Ishikawa (cell line): ENCODE measurements around the gene CCDC91.

Experiments
- CEBPB ChIP-seq: IDR thresholded peaks from 2 replicates; pipeline ENCODE4 v1.6.1; 2012
- CREB1 ChIP-seq: IDR thresholded peaks from 2 replicates; pipeline ENCODE4 v1.6.1; 2012; ENCODE audit warnings: low read depth
- EGR1 ChIP-seq: IDR thresholded peaks from 2 replicates; pipeline ENCODE4 v1.6.1; 2012
- EP300 ChIP-seq: IDR thresholded peaks from 2 replicates; pipeline ENCODE4 v1.6.1; 2012; ENCODE audit warnings: borderline replicate concordance
- FOXM1 ChIP-seq: IDR thresholded peaks from 2 replicates; pipeline ENCODE4 v1.6.1; 2012; ENCODE audit warnings: low read depth, borderline replicate concordance
- MAX ChIP-seq: IDR thresholded peaks from 2 replicates; pipeline ENCODE4 v1.6.1; 2012
- NFIC ChIP-seq: IDR thresholded peaks from 2 replicates; pipeline ENCODE4 v1.6.1; 2012
- RAD21 ChIP-seq: IDR thresholded peaks from 2 replicates; pipeline ENCODE4 v1.6.1; 2012; ENCODE audit warnings: low read depth
- TAF1 ChIP-seq: IDR thresholded peaks from 2 replicates; pipeline ENCODE4 v1.6.1; 2012; ENCODE audit warnings: low read depth, mild to moderate bottlenecking
- TCF12 ChIP-seq: IDR thresholded peaks from 2 replicates; pipeline ENCODE4 v1.6.1; 2012; ENCODE audit warnings: low read depth
- TEAD4 ChIP-seq: IDR thresholded peaks from 2 replicates; pipeline ENCODE4 v1.6.1; 2012
- USF1 ChIP-seq: IDR thresholded peaks from 2 replicates; pipeline ENCODE4 v1.6.1; 2012
- YY1 ChIP-seq: IDR thresholded peaks from 2 replicates; pipeline ENCODE4 v1.6.1; 2012; ENCODE audit warnings: low read depth
- ZBTB7A ChIP-seq: IDR thresholded peaks from 2 replicates; pipeline ENCODE4 v1.6.1; 2012; ENCODE audit warnings: low read depth
- TF ChIP-seq, protein P1 (sequence below): IDR thresholded peaks from 2 replicates; pipeline ENCODE4 v1.6.1; 2012; ENCODE audit warnings: low read depth, mild to moderate bottlenecking

Gene CCDC91

DNA sequence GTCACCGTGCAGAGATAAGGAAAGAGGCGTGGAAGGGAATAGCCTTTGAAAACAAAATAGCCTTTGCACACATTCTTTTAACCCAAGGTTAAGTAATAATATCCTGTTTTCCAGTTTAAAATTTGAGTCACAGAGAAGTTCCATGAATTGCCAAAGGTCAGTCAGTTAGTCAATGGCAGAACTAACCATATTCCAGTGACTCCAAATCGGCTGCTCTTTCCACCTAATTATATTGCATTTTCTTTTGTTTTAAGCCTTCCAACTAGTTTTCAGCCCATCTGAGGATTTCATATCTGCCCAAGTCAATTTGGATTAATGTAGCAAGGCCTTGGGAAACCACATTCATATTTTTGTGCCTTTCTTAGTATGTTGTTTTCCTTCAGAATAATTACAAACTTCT is 373.0 kb downstream of the CCDC91 start:
- TF ChIP-seq CREB1 (no peak), EP300 (no peak), CEBPB (no peak), TEAD4 (no peak), EGR1 (no peak), YY1 (no peak), TCF12 (no peak), NFIC (no peak), MAX (no peak), FOXM1 (no peak), RAD21 (no peak), TAF1 (no peak), USF1 (no peak), ZBTB7A (no peak)
- TF ChIP-seq, protein P1, sequence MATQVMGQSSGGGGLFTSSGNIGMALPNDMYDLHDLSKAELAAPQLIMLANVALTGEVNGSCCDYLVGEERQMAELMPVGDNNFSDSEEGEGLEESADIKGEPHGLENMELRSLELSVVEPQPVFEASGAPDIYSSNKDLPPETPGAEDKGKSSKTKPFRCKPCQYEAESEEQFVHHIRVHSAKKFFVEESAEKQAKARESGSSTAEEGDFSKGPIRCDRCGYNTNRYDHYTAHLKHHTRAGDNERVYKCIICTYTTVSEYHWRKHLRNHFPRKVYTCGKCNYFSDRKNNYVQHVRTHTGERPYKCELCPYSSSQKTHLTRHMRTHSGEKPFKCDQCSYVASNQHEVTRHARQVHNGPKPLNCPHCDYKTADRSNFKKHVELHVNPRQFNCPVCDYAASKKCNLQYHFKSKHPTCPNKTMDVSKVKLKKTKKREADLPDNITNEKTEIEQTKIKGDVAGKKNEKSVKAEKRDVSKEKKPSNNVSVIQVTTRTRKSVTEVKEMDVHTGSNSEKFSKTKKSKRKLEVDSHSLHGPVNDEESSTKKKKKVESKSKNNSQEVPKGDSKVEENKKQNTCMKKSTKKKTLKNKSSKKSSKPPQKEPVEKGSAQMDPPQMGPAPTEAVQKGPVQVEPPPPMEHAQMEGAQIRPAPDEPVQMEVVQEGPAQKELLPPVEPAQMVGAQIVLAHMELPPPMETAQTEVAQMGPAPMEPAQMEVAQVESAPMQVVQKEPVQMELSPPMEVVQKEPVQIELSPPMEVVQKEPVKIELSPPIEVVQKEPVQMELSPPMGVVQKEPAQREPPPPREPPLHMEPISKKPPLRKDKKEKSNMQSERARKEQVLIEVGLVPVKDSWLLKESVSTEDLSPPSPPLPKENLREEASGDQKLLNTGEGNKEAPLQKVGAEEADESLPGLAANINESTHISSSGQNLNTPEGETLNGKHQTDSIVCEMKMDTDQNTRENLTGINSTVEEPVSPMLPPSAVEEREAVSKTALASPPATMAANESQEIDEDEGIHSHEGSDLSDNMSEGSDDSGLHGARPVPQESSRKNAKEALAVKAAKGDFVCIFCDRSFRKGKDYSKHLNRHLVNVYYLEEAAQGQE: no peak

GRCh38 chr12:28563936-28564335 is 373.7 kb downstream of the CCDC91 start:
- no peak for TF ChIP-seq CREB1
- no peak for TF ChIP-seq EP300
- no peak for TF ChIP-seq TCF12
- TF ChIP-seq, protein P1: no peak
- no peak for TF ChIP-seq RAD21
- no peak for TF ChIP-seq TAF1
- no peak for TF ChIP-seq FOXM1
- no peak for TF ChIP-seq CEBPB
- no peak for TF ChIP-seq USF1
- TF ChIP-seq YY1: no peak
- no peak for TF ChIP-seq TEAD4
- TF ChIP-seq EGR1: no peak
- TF ChIP-seq MAX: no peak
- no peak for TF ChIP-seq NFIC
- no peak for TF ChIP-seq ZBTB7A

- no peak for TF ChIP-seq TCF12
- no peak for TF ChIP-seq EP300
- no peak for TF ChIP-seq MAX
- TF ChIP-seq YY1: no peak
- TF ChIP-seq RAD21: no peak
- TF ChIP-seq, protein P1: no peak
- no peak for TF ChIP-seq CREB1
Measured at GRCh38 chr12:28568118-28568517, 377.9 kb downstream of the CCDC91 start.

DNA sequence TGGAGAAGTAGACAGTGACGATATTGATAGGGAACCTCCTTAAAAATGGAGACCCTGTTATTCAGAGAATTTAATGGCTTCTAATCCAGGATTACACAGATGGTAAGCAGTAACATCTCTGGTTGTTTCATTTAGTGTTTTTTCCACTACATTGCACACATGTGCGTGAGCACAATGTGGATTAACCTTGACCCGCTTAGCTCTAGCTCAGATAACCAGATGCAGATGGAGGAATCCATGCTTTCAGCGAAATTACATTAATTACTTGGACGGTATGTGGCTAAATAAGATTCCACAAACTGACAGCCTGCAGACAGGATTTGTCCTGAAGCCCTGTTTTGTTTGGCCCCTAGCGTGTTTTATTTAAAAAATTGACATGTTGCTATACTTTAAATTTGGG is 378.4 kb downstream of the CCDC91 start:
- TF ChIP-seq ZBTB7A (no peak), TAF1 (no peak), TCF12 (no peak), USF1 (no peak), EGR1 (no peak), YY1 (no peak), FOXM1 (no peak), NFIC (no peak), CEBPB (no peak), EP300 (no peak)
